ENCODE data around the gene RGPD8. TPM values are rescaled to one million over a fixed set of nuclear protein-coding genes. Genes with fewer than 3 reads are reported as not detected.

Gene RGPD8
- total RNA-seq, 2 experiments from 2014 or later: 61.1 to 65.9 TPM

DNA sequence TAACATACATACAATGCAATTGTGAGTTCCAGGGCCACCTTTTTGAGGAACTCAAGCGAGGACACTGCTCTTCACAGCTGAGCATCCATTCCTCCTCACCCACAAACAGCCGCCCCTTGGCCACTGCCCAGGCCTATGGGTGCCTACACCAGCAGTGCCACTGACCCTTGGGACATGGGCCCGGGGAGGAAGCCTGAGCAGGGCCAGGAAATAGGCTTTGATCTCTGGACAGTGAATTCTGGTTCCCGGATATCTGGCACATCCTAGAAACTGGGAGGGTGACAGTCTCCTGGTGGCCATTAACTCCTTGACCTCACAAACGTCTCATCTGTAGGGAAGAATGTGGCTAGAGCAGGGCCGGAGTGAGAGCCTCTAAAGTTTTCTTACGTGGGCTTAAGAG lies 43.0 kb upstream of the RGPD8 start:
- no peaks in the 10 kb centered on the region for H3K9me3 Mint-ChIP-seq
- H3K4me3 Mint-ChIP-seq: no peak overlapping the region
- ATAC-seq (ENCODE audit: poor library complexity) (no peak), DNase-seq (no peak)
- no peak overlapping the region for H3K27ac Mint-ChIP-seq
- Histone ChIP-seq H3K27ac (ENCODE audit: low read depth in 1 of 2, low read length in 2 of 2) (no peak overlapping the region), H3K4me3 (ENCODE audit: low read length) (no peak overlapping the region), H3K4me1 (ENCODE audit: insufficient read depth, low read length) (peaks cover 11% of the 10 kb centered on the region), H3K9me3 (ENCODE audit: control insufficient read depth in 1 of 2, insufficient read depth in 1 of 2, low read length in 2 of 2) (no peaks in the 10 kb centered on the region), H3K27me3 (ENCODE audit: control insufficient read depth in 1 of 2, insufficient read depth in 2 of 2, low read length in 2 of 2) (no peaks in the 10 kb centered on the region), H3K36me3 (ENCODE audit: insufficient read depth, low read length) (no peaks in the 10 kb centered on the region)
- ChIA-PET CTCF (no interaction called here), POLR2A (no interaction called here)
- TF ChIP-seq, protein P1, sequence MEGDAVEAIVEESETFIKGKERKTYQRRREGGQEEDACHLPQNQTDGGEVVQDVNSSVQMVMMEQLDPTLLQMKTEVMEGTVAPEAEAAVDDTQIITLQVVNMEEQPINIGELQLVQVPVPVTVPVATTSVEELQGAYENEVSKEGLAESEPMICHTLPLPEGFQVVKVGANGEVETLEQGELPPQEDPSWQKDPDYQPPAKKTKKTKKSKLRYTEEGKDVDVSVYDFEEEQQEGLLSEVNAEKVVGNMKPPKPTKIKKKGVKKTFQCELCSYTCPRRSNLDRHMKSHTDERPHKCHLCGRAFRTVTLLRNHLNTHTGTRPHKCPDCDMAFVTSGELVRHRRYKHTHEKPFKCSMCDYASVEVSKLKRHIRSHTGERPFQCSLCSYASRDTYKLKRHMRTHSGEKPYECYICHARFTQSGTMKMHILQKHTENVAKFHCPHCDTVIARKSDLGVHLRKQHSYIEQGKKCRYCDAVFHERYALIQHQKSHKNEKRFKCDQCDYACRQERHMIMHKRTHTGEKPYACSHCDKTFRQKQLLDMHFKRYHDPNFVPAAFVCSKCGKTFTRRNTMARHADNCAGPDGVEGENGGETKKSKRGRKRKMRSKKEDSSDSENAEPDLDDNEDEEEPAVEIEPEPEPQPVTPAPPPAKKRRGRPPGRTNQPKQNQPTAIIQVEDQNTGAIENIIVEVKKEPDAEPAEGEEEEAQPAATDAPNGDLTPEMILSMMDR (IDR thresholded peaks at IDR 0.05): no peak
- intact Hi-C loops (cut with DNase I, micrococcal nuclease): no loop called here
- H3K36me3 Mint-ChIP-seq (ENCODE audit: low read depth): peaks cover 5% of the 10 kb centered on the region
- peaks cover 12% of the 10 kb centered on the region for H3K4me1 Mint-ChIP-seq (ENCODE audit: low read depth)
- H3K27me3 Mint-ChIP-seq: no peaks in the 10 kb centered on the region

DNA sequence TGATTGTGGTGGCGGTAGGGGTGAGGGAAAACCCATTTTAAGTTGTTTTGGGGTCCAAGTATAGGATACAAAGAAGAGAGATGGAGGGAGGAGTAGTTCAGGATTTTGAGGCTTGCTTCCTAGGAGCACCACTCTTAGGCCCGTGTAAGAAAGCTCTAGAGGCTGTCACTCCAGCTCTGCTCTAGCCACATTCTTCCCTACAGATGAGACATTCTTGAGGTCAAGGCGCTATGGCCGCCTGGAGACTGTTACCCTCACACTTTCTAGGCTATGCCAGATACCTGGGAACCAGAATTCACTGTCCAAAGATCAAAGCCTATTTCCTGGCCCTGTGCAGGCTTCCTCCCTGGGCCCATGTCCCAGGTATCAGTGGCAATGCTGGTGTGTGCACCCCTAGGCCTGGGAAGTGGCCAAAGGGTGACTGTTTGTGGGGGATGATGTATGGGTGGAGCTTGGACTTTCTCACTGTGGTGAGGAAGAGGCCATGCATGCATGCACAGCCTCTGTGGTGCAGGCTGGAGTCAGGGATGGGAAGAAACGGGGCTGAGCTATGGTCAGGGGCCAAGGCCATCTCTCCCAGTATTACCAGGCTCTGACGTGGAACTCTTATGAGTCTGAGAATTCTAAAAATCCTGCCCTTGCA lies 41.5 kb upstream of the RGPD8 start:
- no peak for DNase-seq
- Mint-ChIP-seq H3K36me3 (ENCODE audit: low read depth) (no peaks in the 10 kb centered on the region), H3K27me3 (no peaks in the 10 kb centered on the region), H3K27ac (no peak overlapping the region), H3K4me1 (ENCODE audit: low read depth) (no peaks in the 10 kb centered on the region), H3K9me3 (no peaks in the 10 kb centered on the region), H3K4me3 (no peak overlapping the region)
- no peaks in the 10 kb centered on the region for H3K27me3 ChIP-seq (ENCODE audit: control insufficient read depth in 1 of 2, insufficient read depth in 2 of 2, low read length in 2 of 2)
- no peak overlapping the region for H3K27ac ChIP-seq (ENCODE audit: low read depth in 1 of 2, low read length in 2 of 2)
- no peaks in the 10 kb centered on the region for H3K4me1 ChIP-seq (ENCODE audit: insufficient read depth, low read length)
- intact Hi-C loops (cut with DNase I, micrococcal nuclease): no loop called here
- H3K4me3 ChIP-seq (ENCODE audit: low read length): no peak overlapping the region
- POLR2A ChIA-PET: no interaction called here
- CTCF ChIA-PET: no interaction called here
- no peak for ATAC-seq (ENCODE audit: poor library complexity)
- TF ChIP-seq, protein P1 (IDR thresholded peaks at IDR 0.05): no peak
- no peaks in the 10 kb centered on the region for H3K36me3 ChIP-seq (ENCODE audit: insufficient read depth, low read length)
- no peaks in the 10 kb centered on the region for H3K9me3 ChIP-seq (ENCODE audit: control insufficient read depth in 1 of 2, insufficient read depth in 1 of 2, low read length in 2 of 2)

DNA sequence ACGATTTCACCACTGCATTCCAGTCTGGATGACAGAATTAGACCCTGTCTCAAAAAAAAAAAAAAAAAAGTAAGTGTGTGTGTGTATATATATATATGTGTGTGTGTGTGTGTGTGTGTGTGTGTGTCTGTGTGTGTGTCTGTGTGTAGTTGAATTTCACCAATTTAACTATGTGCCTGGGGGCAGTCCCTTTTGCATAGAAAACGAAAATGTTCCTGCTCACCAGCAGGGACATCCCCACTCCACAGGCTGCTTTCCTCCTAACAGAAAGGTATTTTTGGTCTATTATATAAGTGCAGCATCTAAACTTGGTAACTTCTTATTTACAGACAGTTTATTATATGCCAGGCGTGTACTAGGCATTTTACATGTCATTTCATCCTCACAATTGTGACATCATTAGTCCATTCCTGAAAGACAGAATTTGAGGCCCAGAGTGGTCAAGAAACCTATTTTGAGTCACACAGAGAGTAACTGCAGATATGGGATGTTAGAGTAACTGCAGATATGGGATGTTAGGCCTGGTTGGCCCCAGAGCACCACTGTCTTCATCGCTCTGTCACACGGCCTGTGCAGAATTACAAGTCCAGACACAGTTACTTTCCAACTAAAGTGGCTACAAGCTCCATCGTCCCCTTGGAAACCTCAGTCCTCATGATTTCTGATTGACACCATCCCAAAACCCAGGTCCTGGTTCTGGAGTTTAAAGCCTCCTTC lies 39.3 kb upstream of the RGPD8 start:
- CTCF ChIA-PET: no interaction called here
- POLR2A ChIA-PET: interaction anchor here (0.6 kb wide), 1 partner anchor 226 kb away, joined by 3 read pairs; no protein-coding TSS in a partner anchor
- DNase-seq: no peak
- no peaks in the 10 kb centered on the region for H3K36me3 ChIP-seq (ENCODE audit: insufficient read depth, low read length)
- Mint-ChIP-seq H3K36me3 (ENCODE audit: low read depth) (no peaks in the 10 kb centered on the region), H3K27ac (no peak overlapping the region), H3K4me3 (no peak overlapping the region), H3K4me1 (ENCODE audit: low read depth) (no peaks in the 10 kb centered on the region), H3K27me3 (no peaks in the 10 kb centered on the region), H3K9me3 (no peaks in the 10 kb centered on the region)
- TF ChIP-seq, protein P1 (IDR thresholded peaks at IDR 0.05): no peak
- no peak overlapping the region for H3K4me3 ChIP-seq (ENCODE audit: low read length)
- H3K27ac ChIP-seq (ENCODE audit: low read depth in 1 of 2, low read length in 2 of 2): no peak overlapping the region
- no peaks in the 10 kb centered on the region for H3K9me3 ChIP-seq (ENCODE audit: control insufficient read depth in 1 of 2, insufficient read depth in 1 of 2, low read length in 2 of 2)
- no peak for ATAC-seq (ENCODE audit: poor library complexity)
- no peaks in the 10 kb centered on the region for H3K27me3 ChIP-seq (ENCODE audit: control insufficient read depth in 1 of 2, insufficient read depth in 2 of 2, low read length in 2 of 2)
- no peaks in the 10 kb centered on the region for H3K4me1 ChIP-seq (ENCODE audit: insufficient read depth, low read length)
- intact Hi-C loops (cut with DNase I, micrococcal nuclease): loop anchor here in 1 of 2 experiments (2.0 kb wide), 1 partner anchor 252 kb away; no protein-coding TSS in a partner anchor
